ENCODE results near the gene MAP7D3. TPM values are rescaled to one million over a fixed set of nuclear protein-coding genes. Genes with fewer than 3 reads are reported as not detected.

MAP7D3 gene
- total RNA-seq, 4 donors from 2014 or later = 2.2 to 10.9 (median 5.2) TPM

DNA sequence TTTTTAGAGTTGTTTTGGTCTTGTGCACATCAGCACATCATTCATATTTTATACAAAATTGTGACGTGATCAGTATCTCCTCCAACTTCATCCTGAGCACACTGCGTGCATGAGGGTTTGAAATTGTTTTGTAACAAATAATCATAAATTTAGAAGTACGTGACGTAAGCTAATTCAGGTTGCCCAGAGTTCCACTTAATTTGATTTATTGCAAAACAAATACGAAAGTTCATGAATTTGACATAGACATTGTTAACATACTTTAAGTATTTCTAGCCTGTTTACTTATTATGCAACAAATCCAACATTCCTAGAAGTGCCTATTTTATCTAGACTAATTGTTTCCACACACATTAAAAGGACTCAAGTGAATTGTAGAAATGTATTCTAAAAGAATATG lies 48.3 kb downstream of the MAP7D3 start:
- peak overlapping the region; percentile 77 to 82 (median 80) for H3K27ac ChIP-seq
- no peak overlapping the region for H3K4me3 ChIP-seq
- in situ Hi-C loops (cut with MboI; ENCODE audit: low pct_ligation_motif_present in 1 of 4, low pct_unique_long_range_greater_than_20kb in 1 of 4, low sequenced_read_pairs in 3 of 4) = loop anchor here in 1 of 4 donors (25.0 kb wide), 1 partner anchor 166 kb away; no protein-coding TSS in a partner anchor
- peaks cover 11 to 42% (median 12%) of the 10 kb centered on the region in 4 donors for H3K4me1 ChIP-seq
- WGBS, 2 donors (ENCODE audit: low coverage in 1 of 2) = 54 to 58% methylated on average over 5 of the region's 5 CpGs
- peaks cover 0 to 5% (median 0%) of the 10 kb centered on the region in 4 donors for H3K36me3 ChIP-seq
- TF ChIP-seq POLR2A (IDR thresholded peaks at IDR 0.05) (no peak), EP300 (IDR thresholded peaks at IDR 0.05; ENCODE audit: low read depth) (peak; percentile 48), POLR2AphosphoS5 (IDR thresholded peaks at IDR 0.05) (peak; percentile 38 to 83 (median 59))
- TF ChIP-seq, protein P1, sequence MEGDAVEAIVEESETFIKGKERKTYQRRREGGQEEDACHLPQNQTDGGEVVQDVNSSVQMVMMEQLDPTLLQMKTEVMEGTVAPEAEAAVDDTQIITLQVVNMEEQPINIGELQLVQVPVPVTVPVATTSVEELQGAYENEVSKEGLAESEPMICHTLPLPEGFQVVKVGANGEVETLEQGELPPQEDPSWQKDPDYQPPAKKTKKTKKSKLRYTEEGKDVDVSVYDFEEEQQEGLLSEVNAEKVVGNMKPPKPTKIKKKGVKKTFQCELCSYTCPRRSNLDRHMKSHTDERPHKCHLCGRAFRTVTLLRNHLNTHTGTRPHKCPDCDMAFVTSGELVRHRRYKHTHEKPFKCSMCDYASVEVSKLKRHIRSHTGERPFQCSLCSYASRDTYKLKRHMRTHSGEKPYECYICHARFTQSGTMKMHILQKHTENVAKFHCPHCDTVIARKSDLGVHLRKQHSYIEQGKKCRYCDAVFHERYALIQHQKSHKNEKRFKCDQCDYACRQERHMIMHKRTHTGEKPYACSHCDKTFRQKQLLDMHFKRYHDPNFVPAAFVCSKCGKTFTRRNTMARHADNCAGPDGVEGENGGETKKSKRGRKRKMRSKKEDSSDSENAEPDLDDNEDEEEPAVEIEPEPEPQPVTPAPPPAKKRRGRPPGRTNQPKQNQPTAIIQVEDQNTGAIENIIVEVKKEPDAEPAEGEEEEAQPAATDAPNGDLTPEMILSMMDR (IDR thresholded peaks at IDR 0.05) = no peak
- no peak for DNase-seq
- H3K27me3 ChIP-seq = no peaks in the 10 kb centered on the region
- no peaks in the 10 kb centered on the region for H3K9me3 ChIP-seq
- intact Hi-C loops (cut with DNase I; ENCODE audit: low total_unique reads) = loop anchor here (5.0 kb wide), 1 partner anchor 171 kb away; no protein-coding TSS in a partner anchor

- Histone ChIP-seq H3K4me3 (no peak overlapping the region), H3K9me3 (no peaks in the 10 kb centered on the region), H3K27me3 (no peaks in the 10 kb centered on the region), H3K4me1 (peaks cover 11 to 42% (median 12%) of the 10 kb centered on the region in 4 donors), H3K36me3 (no peaks in the 10 kb centered on the region), H3K27ac (peak overlapping the region; percentile 77 to 82 (median 80))
- no peak for DNase-seq
- TF ChIP-seq POLR2A (IDR thresholded peaks at IDR 0.05) (no peak), EP300 (IDR thresholded peaks at IDR 0.05; ENCODE audit: low read depth) (no peak), POLR2AphosphoS5 (IDR thresholded peaks at IDR 0.05) (no peak)
- TF ChIP-seq, protein P1 (IDR thresholded peaks at IDR 0.05) = no peak
- intact Hi-C loops (cut with DNase I; ENCODE audit: low total_unique reads) = loop anchor here (5.0 kb wide), 1 partner anchor 169 kb away; no protein-coding TSS in a partner anchor
- 81% methylated on average over 5 of the region's 5 CpGs; no CpG with 5 or more reads in 1 of the 2 donors for WGBS, 2 donors (ENCODE audit: low coverage in 1 of 2)
- in situ Hi-C loops (cut with MboI; ENCODE audit: low pct_ligation_motif_present in 1 of 4, low pct_unique_long_range_greater_than_20kb in 1 of 4, low sequenced_read_pairs in 3 of 4) = loop anchor here in 1 of 4 donors (25.0 kb wide), 1 partner anchor 164 kb away; no protein-coding TSS in a partner anchor
Measured at GRCh38 chrX:136201601-136202000, 49.6 kb downstream of the MAP7D3 start.

DNA sequence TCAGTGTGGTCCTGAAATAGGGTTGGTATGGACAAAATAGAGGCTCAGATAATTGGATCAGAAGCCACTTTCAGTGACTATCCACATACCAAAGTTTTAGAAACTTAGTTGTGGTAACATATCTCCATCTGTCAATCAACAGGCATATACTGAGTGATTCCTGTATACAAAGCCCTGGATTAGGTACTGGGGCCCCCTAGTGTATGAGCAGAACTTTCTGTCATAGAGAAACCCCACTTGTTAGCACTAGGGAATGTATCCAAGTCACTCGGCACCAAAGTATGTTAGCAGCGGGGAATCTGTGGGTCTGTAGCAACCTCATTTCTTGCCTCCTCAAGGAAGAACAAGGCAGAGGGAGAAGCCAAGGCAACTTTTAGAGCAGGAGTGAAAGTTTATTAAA lies 50.7 kb downstream of the MAP7D3 start:
- H3K4me3 ChIP-seq = peak overlapping the region in 1 of 4 donors; percentile 6
- H3K9me3 ChIP-seq = no peaks in the 10 kb centered on the region
- TF ChIP-seq POLR2A (IDR thresholded peaks at IDR 0.05) = no peak
- TF ChIP-seq, protein P1 (IDR thresholded peaks at IDR 0.05) = peak in 3 of 5 experiments; percentile 19 to 32 (median 21)
- WGBS, 2 donors (ENCODE audit: low coverage in 1 of 2) = 64% methylated on average over 2 of the region's 2 CpGs; no CpG with 5 or more reads in 1 of the 2 donors
- H3K27ac ChIP-seq = peak overlapping the region; percentile 77 to 82 (median 80)
- no peaks in the 10 kb centered on the region for H3K36me3 ChIP-seq
- peaks cover 15 to 51% (median 19%) of the 10 kb centered on the region in 4 donors for H3K4me1 ChIP-seq
- intact Hi-C loops (cut with DNase I; ENCODE audit: low total_unique reads) (loop anchor here (5.0 kb wide), 1 partner anchor 168 kb away; no protein-coding TSS in a partner anchor), in situ Hi-C loops (cut with MboI; ENCODE audit: low pct_ligation_motif_present in 1 of 4, low pct_unique_long_range_greater_than_20kb in 1 of 4, low sequenced_read_pairs in 3 of 4) (loop anchor here in 1 of 4 donors (25.0 kb wide), 1 partner anchor 163 kb away; no protein-coding TSS in a partner anchor)
- no peak for DNase-seq
- no peaks in the 10 kb centered on the region for H3K27me3 ChIP-seq

GRCh38 chrX:136199365-136199764 lies 51.8 kb downstream of the MAP7D3 start:
- TF ChIP-seq, protein P1 (IDR thresholded peaks at IDR 0.05) = no peak
- TF ChIP-seq EP300 (IDR thresholded peaks at IDR 0.05; ENCODE audit: low read depth) = no peak
- peak; percentile 31 to 42 (median 40) for TF ChIP-seq POLR2AphosphoS5 (IDR thresholded peaks at IDR 0.05)
- no peak for TF ChIP-seq POLR2A (IDR thresholded peaks at IDR 0.05)
- peak overlapping the region; percentile 77 to 82 (median 80) for H3K27ac ChIP-seq
- H3K4me3 ChIP-seq = peak overlapping the region in 1 of 4 donors; percentile 11
- DNase-seq = no peak
- in situ Hi-C loops (cut with MboI; ENCODE audit: low pct_ligation_motif_present in 1 of 4, low pct_unique_long_range_greater_than_20kb in 1 of 4, low sequenced_read_pairs in 3 of 4) = no loop called here
- H3K4me1 ChIP-seq = peaks cover 11 to 46% (median 13%) of the 10 kb centered on the region in 4 donors
- 65 to 67% methylated on average over 2 to 4 of the region's 4 CpGs for WGBS, 2 donors (ENCODE audit: low coverage in 1 of 2)
- no peaks in the 10 kb centered on the region for H3K36me3 ChIP-seq
- no peaks in the 10 kb centered on the region for H3K9me3 ChIP-seq
- intact Hi-C loops (cut with DNase I; ENCODE audit: low total_unique reads) = no loop called here
- H3K27me3 ChIP-seq = no peaks in the 10 kb centered on the region

Measured in transverse colon (tissue), 4 donors.